DMS153 (cell line): Measurements from ENCODE around the gene ZNF600.
A peak's percentile ranks its signal among the peaks of the same experiment; 100 is the strongest.
"Not testable (repeated sequence)": the region's sequence is repeated elsewhere in the genome, so short reads cannot be mapped to it uniquely, and the experiment has no call there.

Experiments
- DNase-seq: peaks from one replicate; lab custom pipeline; 2025; lab: John Stamatoyannopoulos, UW

The ZNF600 gene

GRCh38 chr19:52786464-52787354 lies at the start of gene ZNF600:
ZNF600 (minus strand) TSS chr19:52786791; CDS start chr19:52778888, 7,903 bp downstream.
- peak; percentile 73 for DNase-seq

GRCh38 chr19:52834289-52834688 lies 47.7 kb upstream of the ZNF600 start:
- DNase-seq, result not testable (repeated sequence)

GRCh38 chr19:52833541-52833940 lies 47.0 kb upstream of the ZNF600 start:
- DNase-seq, result not testable (repeated sequence)

DNA sequence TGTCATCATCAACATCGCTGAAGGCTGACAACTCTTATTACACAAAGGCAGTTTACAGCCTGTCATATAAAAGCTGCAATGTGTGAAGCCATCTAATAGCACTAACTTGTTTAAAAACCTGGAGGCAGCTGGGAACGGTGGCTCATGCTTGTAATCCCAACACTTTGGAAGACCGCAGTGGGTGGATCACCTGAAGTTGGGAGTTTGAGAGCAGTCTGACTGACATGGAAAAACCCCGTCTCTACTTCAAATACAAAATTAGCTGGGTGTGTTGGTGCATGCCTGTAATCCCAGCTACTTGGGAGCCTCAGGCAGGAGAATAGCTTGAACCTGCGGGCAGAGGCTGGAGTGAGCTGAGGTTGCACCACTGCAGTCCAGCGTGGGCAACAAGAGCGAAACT lies 43.3 kb upstream of the ZNF600 start:
- DNase-seq, result not testable (repeated sequence)

- DNase-seq, result no peak
These were observed 39.2 kb upstream of the ZNF600 start for GRCh38 chr19:52825765-52826164.

GRCh38 chr19:52823676-52824075 lies 37.1 kb upstream of the ZNF600 start:
- no peak for DNase-seq

GRCh38 chr19:52821204-52821960 lies 34.8 kb upstream of the ZNF600 start, which contains the start of gene ZNF28:
ZNF28 (minus strand) TSS chr19:52821633; CDS start chr19:52817958, 3,675 bp downstream.
- DNase-seq, result peak; percentile 40

- not testable (repeated sequence) for DNase-seq
These were observed 34.0 kb upstream of the ZNF600 start for GRCh38 chr19:52820472-52821203.

- DNase-seq, result no peak
These were observed 23.2 kb upstream of the ZNF600 start for GRCh38 chr19:52809801-52810200.

DNA sequence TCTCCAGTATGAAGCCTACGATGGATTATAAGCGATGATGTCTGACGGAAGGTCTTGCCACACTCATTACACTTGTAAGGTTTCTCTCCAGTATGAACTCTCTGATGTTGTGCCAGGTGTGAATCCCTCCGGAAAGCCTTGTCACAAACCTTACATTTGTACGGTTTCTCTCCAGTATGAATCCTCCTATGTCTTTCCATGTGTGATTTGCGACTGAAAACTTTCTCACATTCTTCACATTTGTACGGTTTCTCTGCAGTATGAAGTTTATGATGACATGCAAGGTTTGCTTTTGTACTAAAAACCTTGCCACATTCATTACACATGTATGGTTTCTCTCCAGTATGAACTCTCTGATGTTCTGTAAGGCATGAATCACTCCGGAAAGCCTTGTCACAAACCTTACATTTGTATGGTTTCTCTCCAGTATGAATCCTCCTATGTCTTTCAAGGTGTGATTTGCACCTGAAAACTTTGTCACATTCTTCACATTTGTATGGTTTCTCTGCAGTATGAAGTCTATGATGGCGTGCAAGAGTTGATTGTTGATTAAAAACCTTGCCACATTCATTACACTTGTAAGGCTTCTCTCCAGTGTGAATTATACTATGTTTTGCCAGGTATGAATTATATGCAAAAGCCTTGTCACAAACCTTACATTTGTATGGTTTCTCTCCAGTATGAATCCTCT lies 13.5 kb upstream of the ZNF600 start:
- not testable (repeated sequence) for DNase-seq

GRCh38 chr19:52789440-52789839 lies 2.8 kb upstream of the ZNF600 start:
- DNase-seq, result no peak

- DNase-seq, result no peak
These were observed 520 bp downstream of the ZNF600 start for GRCh38 chr19:52786078-52786463.

- no peak for DNase-seq
These were observed 1.1 kb downstream of the ZNF600 start for GRCh38 chr19:52785506-52785905.

- not testable (repeated sequence) for DNase-seq
These were observed 3.7 kb downstream of the ZNF600 start for GRCh38 chr19:52782864-52783263.

DNA sequence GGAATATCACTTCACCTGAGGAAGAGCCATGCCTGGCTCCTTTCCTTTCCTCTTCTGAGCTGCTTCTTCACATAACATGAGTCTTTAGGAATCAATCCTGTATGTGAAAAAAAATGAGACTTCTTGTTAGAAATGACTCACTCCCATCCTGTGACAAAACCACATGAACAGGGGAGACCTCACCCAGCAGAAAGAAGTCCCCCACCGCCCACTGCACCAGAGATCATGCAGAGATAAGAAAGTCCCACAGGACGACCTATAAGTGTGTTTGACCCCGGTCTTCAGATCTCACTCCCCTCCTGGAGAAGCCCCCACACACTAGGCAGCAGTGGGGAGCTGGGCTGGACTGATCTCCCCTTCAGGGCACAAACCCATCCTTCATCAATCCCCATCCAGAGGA lies 7.8 kb downstream of the ZNF600 start:
- no peak for DNase-seq

DNA sequence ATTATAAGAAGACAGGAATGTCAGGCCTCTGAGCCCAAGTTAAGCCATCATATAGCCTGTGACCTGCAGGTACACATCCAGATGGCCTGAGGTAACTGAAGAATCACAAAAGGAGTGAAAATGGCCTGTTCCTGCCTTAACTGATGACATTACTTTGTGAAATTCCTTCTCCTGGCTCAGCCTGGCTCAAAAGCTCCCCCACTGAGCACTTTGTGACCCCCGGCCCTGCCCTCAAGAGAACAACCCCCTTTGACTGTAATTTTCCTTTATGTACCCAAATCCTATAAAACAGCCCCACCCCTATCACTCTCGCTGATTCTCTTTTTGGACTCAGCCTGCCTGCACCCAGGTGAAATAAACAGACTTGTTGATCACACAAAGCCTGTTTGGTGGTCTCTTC lies 30.1 kb downstream of the ZNF600 start:
- not testable (repeated sequence) for DNase-seq

- no peak for DNase-seq
These were observed 36.8 kb downstream of the ZNF600 start for GRCh38 chr19:52749780-52750179.

DNA sequence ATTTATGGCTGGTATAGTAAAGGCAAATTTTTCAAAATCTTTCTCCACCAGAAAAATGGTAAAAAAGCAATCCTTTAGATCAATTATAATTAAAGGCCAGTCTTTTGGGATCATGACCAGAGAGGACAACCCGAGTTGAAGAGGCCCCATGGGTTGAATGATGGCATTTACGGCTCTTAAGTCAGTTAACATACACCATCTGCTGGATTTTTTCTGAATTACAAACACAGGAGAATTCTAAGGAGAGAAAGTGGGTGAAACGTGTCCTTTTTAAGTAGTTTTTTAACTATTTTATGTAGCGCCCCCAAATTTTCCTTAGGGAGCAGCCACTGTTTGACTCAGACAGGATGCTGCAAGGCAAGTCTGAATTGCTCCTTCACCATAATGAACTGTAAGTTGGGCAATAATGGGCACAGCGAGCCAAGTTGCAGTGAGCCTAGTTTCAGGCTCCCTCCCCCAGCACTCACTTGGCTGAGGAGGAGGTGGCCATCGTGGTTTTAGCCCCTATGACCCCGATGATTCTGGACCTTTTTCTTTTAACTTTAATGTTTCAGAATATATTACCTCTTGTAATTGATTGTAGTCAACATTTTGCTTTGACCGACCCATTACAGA lies 38.1 kb downstream of the ZNF600 start:
- DNase-seq, result no peak

GRCh38 chr19:52745919-52746318 lies 40.7 kb downstream of the ZNF600 start:
- peak; percentile 74 for DNase-seq

- DNase-seq, result no peak
These were observed 43.5 kb downstream of the ZNF600 start for GRCh38 chr19:52743091-52743490.

- DNase-seq, result no peak
These were observed 44.1 kb downstream of the ZNF600 start for GRCh38 chr19:52742516-52742915.
